HepG2 (cell line): ENCODE data around the gene TATDN2. TPM values are rescaled to one million over a fixed set of nuclear protein-coding genes. Genes with fewer than 3 reads are reported as not detected.

Experiments
- ATAC-seq: fragments of 200-7000 bp; cut with Tn5 transposase; 3 replicates; pipeline ENCODE4 v1.9.1; 2020; ENCODE audit warnings: mild to moderate bottlenecking, moderate library complexity
- BruUV-seq: library from RNA; stranded (reverse); fragments of 400-500 nt; replicated peaks from 2 replicates; lab custom pipeline; 2021; lab: Mats Ljungman, UMichigan
- CTCF ChIA-PET: fragments of 300-600 bp; formaldehyde crosslinking; extraction: SDS; loops from one replicate; lab custom pipeline; 2021; ENCODE audit warnings: low total read pairs, inconsistent platforms, low intra/inter-chr PET ratio; lab: Yijun Ruan, JAX
- POLR2A ChIA-PET: fragments of 350-600 bp; sonication (Branson Sonifier 250); formaldehyde crosslinking; loops from one replicate; lab custom pipeline; 2020; ENCODE audit warnings: antibody characterized with exemption, inconsistent platforms; lab: Yijun Ruan, JAX
- DNase-seq: peaks from one replicate; pipeline ENCODE4 v3.0.0-alpha.2; 2015; ENCODE audit warnings: low spot score
- FAIRE-seq: peaks from 3 replicates; lab custom pipeline; 2011; peaks lifted over from hg19 to GRCh38; lab: Jason Lieb, UNC
- H2AFZ ChIP-seq: one replicate; pipeline ENCODE4 v1.6.1; 2011; ENCODE audit warnings: low read length, inconsistent platforms
- H3K27ac ChIP-seq: fragments of 300-600 bp; 3 replicates; pipeline ENCODE4 v1.8.0; 2011; ENCODE audit warnings: mixed run types, mild to moderate bottlenecking, mixed read lengths, low read length, inconsistent platforms; ENCODE audit not compliant: insufficient read depth; ENCODE audit errors: extremely low read length
- H3K27me3 ChIP-seq, 2 experiments: fragments of 200-600 bp in 1 of 2; 2 replicates in 1 of 2; 3 replicates in 1 of 2; pipeline versions ENCODE4 v1.6.0 to v1.8.0; 2011; ENCODE audit warnings: low read length in 2 of 2, mild to moderate bottlenecking in 2 of 2, moderate library complexity in 2 of 2, inconsistent platforms in 1 of 2; ENCODE audit not compliant: insufficient read depth in 2 of 2, control insufficient read depth in 1 of 2
- H3K36me3 ChIP-seq, 2 experiments: fragments of 200-600 bp in 1 of 2; replicated peaks in 1 of 2; 2 replicates in 1 of 2; 3 replicates in 1 of 2; pipeline versions ENCODE4 v1.5.1 to v1.8.0; 2011; ENCODE audit warnings: low read length in 2 of 2, inconsistent platforms in 1 of 2; ENCODE audit not compliant: insufficient read depth in 2 of 2, control insufficient read depth in 1 of 2
- H3K4me1 ChIP-seq: 2 replicates; pipeline ENCODE4 v1.5.1; 2012; ENCODE audit warnings: low read length, inconsistent platforms; ENCODE audit not compliant: insufficient read depth
- H3K4me2 ChIP-seq: 2 replicates; pipeline ENCODE4 v1.6.0; 2011; ENCODE audit warnings: low read depth, low read length, inconsistent platforms
- H3K4me3 ChIP-seq, 3 experiments: fragments of 200-600 bp in 1 of 3; sonication (generic), shearing (Covaris generic) in 1 of 3; replicated peaks in 1 of 3; 2 replicates each; pipeline ENCODE4 v1.5.1; 2011 to 2016; ENCODE audit warnings: low read length in 3 of 3, inconsistent platforms in 2 of 3, low read depth in 2 of 3, mild to moderate bottlenecking in 2 of 3, control low read depth in 1 of 3, mixed read lengths in 1 of 3; ENCODE audit not compliant: insufficient read depth in 1 of 3
- H3K79me2 ChIP-seq: one replicate; pipeline ENCODE4 v1.6.1; 2011; ENCODE audit warnings: low read length, inconsistent platforms; ENCODE audit not compliant: insufficient read depth
- H3K9ac ChIP-seq: 2 replicates; pipeline ENCODE4 v1.6.0; 2011; ENCODE audit warnings: mild to moderate bottlenecking, low read depth, low read length, inconsistent platforms; ENCODE audit not compliant: insufficient read depth
- H3K9me3 ChIP-seq: 2 replicates; pipeline ENCODE4 v1.5.1; 2012; ENCODE audit warnings: mild to moderate bottlenecking, low read length
- H4K20me1 ChIP-seq: 2 replicates; pipeline ENCODE4 v1.6.0; 2011; ENCODE audit warnings: inconsistent platforms, mild to moderate bottlenecking, low read length, moderate library complexity; ENCODE audit not compliant: insufficient read depth
- JUN ChIP-seq: sonication (generic); formaldehyde crosslinking; IDR thresholded peaks from 2 replicates; pipeline ENCODE4 v1.4.0; 2020; ENCODE audit warnings: mild to moderate bottlenecking, missing genetic modification reagents
- MAFF ChIP-seq: IDR thresholded peaks from 2 replicates; pipeline ENCODE4 v1.6.1; 2011; ENCODE audit warnings: low read depth, low read length, improper control_type of control experiment
- MLX ChIP-seq: IDR thresholded peaks from 2 replicates; pipeline ENCODE4 v1.6.1; 2016
- NAIF1 ChIP-seq: sonication (generic); formaldehyde crosslinking; IDR thresholded peaks from 2 replicates; pipeline ENCODE4 v1.5.0; 2020; ENCODE audit warnings: mild to moderate bottlenecking, missing genetic modification reagents, borderline replicate concordance
- TP53 ChIP-seq: sonication (generic); formaldehyde crosslinking; conservative IDR thresholded peaks from 2 replicates; pipeline ENCODE4 v1.4.0; 2020; ENCODE audit warnings: missing genetic modification reagents
- TRIM22 ChIP-seq: fragments of 450-650 bp; IDR thresholded peaks from 2 replicates; pipeline ENCODE4 v1.6.1; 2017
- ZNF143 ChIP-seq: sonication (generic); formaldehyde crosslinking; IDR thresholded peaks from 2 replicates; pipeline ENCODE4 v1.4.0; 2020; ENCODE audit warnings: missing genetic modification reagents
- ZNF614 ChIP-seq: IDR thresholded peaks from 2 replicates; pipeline ENCODE4 v1.6.1; 2018; ENCODE audit warnings: missing biosample characterization, missing genetic modification reagents, inconsistent platforms, borderline replicate concordance
- ZNF780A ChIP-seq: sonication (generic); formaldehyde crosslinking; IDR thresholded peaks from 2 replicates; pipeline ENCODE4 v1.8.0; 2022; ENCODE audit warnings: mild to moderate bottlenecking, missing genetic modification reagents, moderate library complexity
- ZNF878 ChIP-seq: sonication (generic); formaldehyde crosslinking; IDR thresholded peaks from 2 replicates; pipeline ENCODE4 v1.8.1; 2023; ENCODE audit warnings: mild to moderate bottlenecking, missing genetic modification reagents, moderate library complexity
- ZSCAN30 ChIP-seq: sonication (generic); formaldehyde crosslinking; IDR thresholded peaks from 2 replicates; pipeline ENCODE4 v1.5.0; 2020; ENCODE audit warnings: mild to moderate bottlenecking, missing genetic modification reagents
- WGBS: methylation state at CpG from one replicate; pipeline ENCODE4 v1.1.6; 2017; ENCODE audit warnings: low lambda C conversion rate; 5-methylcytosine and 5-hydroxymethylcytosine counted together
- in situ Hi-C: cut with HindIII; loops from 2 replicates; pipeline ENCODE4 v1.10.0; 2017; ENCODE audit warnings: low pct_unique_long_range_greater_than_20kb; ENCODE audit not compliant: extremely low pct_ligation_motif_present
- intact Hi-C: fragments of 100-400 bp; cut with micrococcal nuclease; formaldehyde crosslinking; loops from one replicate; pipeline ENCODE4 v1.10.0; 2022; ENCODE audit not compliant: unreplicated experiment
- microRNA counts: library from miRNA; unstranded; fragments of <30 nt; microRNA quantifications from one replicate; lab custom pipeline; 2015
- microRNA-seq: library from miRNA; unstranded; fragments of <30 nt; microRNA quantifications from one replicate; pipeline ENCODE4, GENCODE V29; 2020
- polyA plus RNA-seq, 8 experiments: library from polyadenylated mRNA; depleted of rRNA in 3 of 8; stranded (reverse) in 7 of 8; unstranded in 1 of 8; fragments of >200 nt; fragmentation: Illumina TruSeq in 4 of 8; extraction: Trizol in 4 of 8; gene quantifications; 2 replicates each; pipeline versions ENCODE4 v1.2.1 to v1.2.3, GENCODE V29; 2011 to 2016; ENCODE audit warnings: low read depth in 4 of 8, missing spikeins in 1 of 8, mixed read lengths in 1 of 8; ENCODE audit not compliant: insufficient read depth in 1 of 8
- small RNA-seq, 3 experiments: library from RNA; depleted of rRNA; stranded (forward); fragments of <200 nt; gene quantifications; one replicate each; pipeline ENCODE3, GENCODE V24; 2012; ENCODE audit warnings: low read depth in 2 of 3, low replicate concordance in 1 of 3; ENCODE audit not compliant: insufficient read length in 3 of 3, insufficient read depth in 2 of 3
- total RNA-seq, 5 experiments: library from RNA; depleted of rRNA; stranded (reverse); fragments of >200 nt; fragmentation: Illumina TruSeq; extraction: Trizol; gene quantifications; 2 replicates each; pipeline ENCODE4 v1.2.3, GENCODE V29; 2016; ENCODE audit warnings: low read depth in 1 of 5

The TATDN2 gene
- total and polyA plus RNA-seq, 2 of the 13 experiments (the other 11 are each of a cell fraction or from before 2014, with no cell fraction given), result 12.1 to 21.9 TPM

GRCh38 chr3:10330319-10330718 is 82.1 kb downstream of the TATDN2 start:
- POLR2A ChIA-PET, result no interaction called here
- no peak for ATAC-seq

More at GRCh38 chr3:10330319-10330718, 82.1 kb downstream of the TATDN2 start:
- no TSS peak for BruUV-seq
- Histone ChIP-seq H3K36me3 (no peaks in the 10 kb centered on the region), H3K9ac (no peak overlapping the region), H3K27ac (no peak overlapping the region), H4K20me1 (no peaks in the 10 kb centered on the region), H3K79me2 (no peaks in the 10 kb centered on the region), H3K9me3 (no peaks in the 10 kb centered on the region), H3K4me1 (peaks cover 7% of the 10 kb centered on the region), H3K4me2 (no peak overlapping the region), H3K4me3 (no peak overlapping the region), H2AFZ (no peak overlapping the region), H3K27me3 (peaks cover 0 to 20% of the 10 kb centered on the region in 2 experiments; a peak in 3 of 5 replicates)
- WGBS, result no CpG with 5 or more reads among the region's 12 CpGs
- DNase-seq, result no peak
- FAIRE-seq, result no peak
- intact Hi-C loops, result no loop called here
- TF ChIP-seq MLX (CRISPR knock-in tag), result no peak
- TF ChIP-seq NAIF1 (CRISPR knock-in tag), result no peak
- no peak for TF ChIP-seq ZNF878
- no peak for TF ChIP-seq ZSCAN30 (CRISPR knock-in tag)
- TF ChIP-seq TP53 (CRISPR knock-in tag), result no peak
- TF ChIP-seq JUN, result no peak
- no peak for TF ChIP-seq ZNF614
- no peak for TF ChIP-seq ZNF143
- no peak for TF ChIP-seq MAFF
- no peak for TF ChIP-seq TRIM22
- no peak for TF ChIP-seq ZNF780A
- CTCF ChIA-PET, result no interaction called here
- in situ Hi-C loops, result no loop called here

MicroRNA genes within 50 kb of the gene (microRNA counts, 767-probe panel; counts per million panel counts)
- not detected for microRNA hsa-miR-378b (lab: Ali Mortazavi, UCI)

Small RNA genes within 50 kb of the gene (microRNA-seq; reads per million reads assigned to microRNA genes)
- gene MIR378B, result not detected

Small RNA genes within 50 kb of the gene (small RNA-seq; reads per million reads assigned to genes)
- gene MIR378B, result 0 to 4.8 (median 0.33) reads per million in 3 experiments
- gene RF02126, result 0 reads per million in 3 experiments

Other genes starting within 250 kb of the TATDN2 start
- 42.0 and 51.9 TPM in 2 replicates for gene FANCD2, start 222.0 kb upstream of the TATDN2 start, total RNA-seq (2016; rRNA removed; fragmentation: Illumina TruSeq; extraction: Trizol)
- gene FANCD2, start 222.0 kb upstream of the TATDN2 start, polyA plus RNA-seq (2011; rRNA removed), result 7.7 and 10.1 TPM in 2 replicates
- not detected in 2 replicates for gene FANCD2OS, start 140.2 kb upstream of the TATDN2 start, total RNA-seq (2016; rRNA removed; fragmentation: Illumina TruSeq; extraction: Trizol)
- not detected in 2 replicates for gene FANCD2OS, start 140.2 kb upstream of the TATDN2 start, polyA plus RNA-seq (2011; rRNA removed)
- gene BRK1, start 132.8 kb upstream of the TATDN2 start, total RNA-seq (2016; rRNA removed; fragmentation: Illumina TruSeq; extraction: Trizol), result 118 and 146 TPM in 2 replicates
- gene BRK1, start 132.8 kb upstream of the TATDN2 start, polyA plus RNA-seq (2011; rRNA removed), result 137 and 155 TPM in 2 replicates
- 51.7 and 64.4 TPM in 2 replicates for gene VHL, start 106.7 kb upstream of the TATDN2 start, total RNA-seq (2016; rRNA removed; fragmentation: Illumina TruSeq; extraction: Trizol)
- gene VHL, start 106.7 kb upstream of the TATDN2 start, polyA plus RNA-seq (2011; rRNA removed), result 23.5 and 24.2 TPM in 2 replicates
- gene IRAK2, start 83.5 kb upstream of the TATDN2 start, total RNA-seq (2016; rRNA removed; fragmentation: Illumina TruSeq; extraction: Trizol), result 13.1 and 15.3 TPM in 2 replicates
- 23.3 and 27.9 TPM in 2 replicates for gene IRAK2, start 83.5 kb upstream of the TATDN2 start, polyA plus RNA-seq (2011; rRNA removed)
- gene GHRL, start 44.5 kb downstream of the TATDN2 start, total RNA-seq (2016; rRNA removed; fragmentation: Illumina TruSeq; extraction: Trizol), result 0.09 TPM in 1 of 2 replicates, not detected in the other
- gene GHRL, start 44.5 kb downstream of the TATDN2 start, polyA plus RNA-seq (2011; rRNA removed), result not detected in 2 replicates
- 391 and 418 TPM in 2 replicates for gene SEC13, start 72.7 kb downstream of the TATDN2 start, total RNA-seq (2016; rRNA removed; fragmentation: Illumina TruSeq; extraction: Trizol)
- 266 and 288 TPM in 2 replicates for gene SEC13, start 72.7 kb downstream of the TATDN2 start, polyA plus RNA-seq (2011; rRNA removed)